Raji (cell line): ENCODE measurements around the gene TMEM252.

Experiments
- POLR2A ChIP-seq: IDR thresholded peaks from 2 replicates; pipeline ENCODE4 v1.6.1; 2011; ENCODE audit warnings: low read depth, low read length, control low read depth; ENCODE audit not compliant: insufficient read depth

TMEM252 gene

GRCh38 chr9:68540712-68541535 is at the start of gene TMEM252:
Gene TMEM252, minus strand, starts transcription at chr9:68540883. Its CDS starts 69 bp downstream, at chr9:68540814.
- no peak for TF ChIP-seq POLR2A

GRCh38 chr9:68585034-68585761 is 44.5 kb upstream of the TMEM252 start:
- TF ChIP-seq POLR2A = no peak

- no peak for TF ChIP-seq POLR2A
Observed at GRCh38 chr9:68584189-68585033, 43.7 kb upstream of the TMEM252 start.

GRCh38 chr9:68581696-68582095 is 41.0 kb upstream of the TMEM252 start:
- no peak for TF ChIP-seq POLR2A

GRCh38 chr9:68577774-68578591 is 37.3 kb upstream of the TMEM252 start:
- no peak for TF ChIP-seq POLR2A

- no peak for TF ChIP-seq POLR2A
Observed at GRCh38 chr9:68575817-68576216, 35.1 kb upstream of the TMEM252 start.

GRCh38 chr9:68574150-68574549 is 33.5 kb upstream of the TMEM252 start:
- no peak for TF ChIP-seq POLR2A

- TF ChIP-seq POLR2A = no peak
Observed at GRCh38 chr9:68567565-68567964, 26.9 kb upstream of the TMEM252 start.

GRCh38 chr9:68562461-68562860 is 21.8 kb upstream of the TMEM252 start:
- no peak for TF ChIP-seq POLR2A

- TF ChIP-seq POLR2A = no peak
Observed at GRCh38 chr9:68560071-68560844, 19.6 kb upstream of the TMEM252 start.

GRCh38 chr9:68558545-68558944 is 17.9 kb upstream of the TMEM252 start:
- TF ChIP-seq POLR2A = no peak

- no peak for TF ChIP-seq POLR2A
Observed at GRCh38 chr9:68555437-68556150, 14.9 kb upstream of the TMEM252 start.
